Measurements from ENCODE around the gene DUSP8.

- TF ChIP-seq CTCF (IDR thresholded peaks at IDR 0.05), result no peak
- TF ChIP-seq EZH2 (IDR thresholded peaks at IDR 0.05; ENCODE audit: borderline replicate concordance, insufficient read depth, low read depth, low read length, poor library complexity, severe bottlenecking), result no peak
Observed at GRCh38 chr11:1569251-1569780, 2.8 kb downstream of the DUSP8 start.

Data from B cell (primary cell).